ENCODE results near the gene APOL2.
"Not testable (repeated sequence)": the region's sequence is repeated elsewhere in the genome, so short reads cannot be mapped to it uniquely, and the experiment has no call there.

The APOL2 gene

GRCh38 chr22:36196254-36197064 is 42.9 kb downstream of the APOL2 start:
- DNase-seq: no peak

- DNase-seq: no peak
Observed at GRCh38 chr22:36194971-36195370, 44.4 kb downstream of the APOL2 start.

GRCh38 chr22:36194385-36194784 is 44.9 kb downstream of the APOL2 start:
- DNase-seq: no peak

- no peak for DNase-seq
Observed at GRCh38 chr22:36193577-36193976, 45.8 kb downstream of the APOL2 start.

- DNase-seq: no peak
Observed at GRCh38 chr22:36193171-36193570, 46.2 kb downstream of the APOL2 start.

- DNase-seq: no peak
Observed at GRCh38 chr22:36192542-36192941, 46.8 kb downstream of the APOL2 start.

GRCh38 chr22:36191106-36191836 is 48.1 kb downstream of the APOL2 start:
- DNase-seq: no peak

GRCh38 chr22:36187862-36188261 is 51.5 kb downstream of the APOL2 start:
- not testable (repeated sequence) for DNase-seq

GRCh38 chr22:36185828-36186624 is 53.3 kb downstream of the APOL2 start:
- DNase-seq: no peak

- DNase-seq: no peak
Observed at GRCh38 chr22:36184433-36185025, 54.8 kb downstream of the APOL2 start.

GRCh38 chr22:36183446-36183845 is 55.9 kb downstream of the APOL2 start:
- no peak for DNase-seq

- DNase-seq: no peak
Observed at GRCh38 chr22:36182857-36183256, 56.5 kb downstream of the APOL2 start.

- DNase-seq: no peak
Observed at GRCh38 chr22:36182056-36182455, 57.3 kb downstream of the APOL2 start.

- DNase-seq: no peak
Observed at GRCh38 chr22:36180928-36181327, 58.4 kb downstream of the APOL2 start.

- peak; percentile 73 to 80 (median 78) for DNase-seq
Observed at GRCh38 chr22:36180038-36180880, 59.1 kb downstream of the APOL2 start.

GRCh38 chr22:36177160-36177559 is 62.2 kb downstream of the APOL2 start:
- no peak for DNase-seq

Measured in activated CD4-positive, CD25-positive, alpha-beta regulatory T cell (primary cell).